IPS-20b (cell line): ENCODE measurements around the gene GNG5.
"Not testable (repeated sequence)": the region's sequence is repeated elsewhere in the genome, so short reads cannot be mapped to it uniquely, and the experiment has no call there.

Experiments
- H3K27ac ChIP-seq: one replicate; pipeline ENCODE4 v1.5.1; 2013; ENCODE audit warnings: low read length
- H3K27me3 ChIP-seq: 2 replicates; pipeline ENCODE4 v1.6.1; 2013; ENCODE audit warnings: mild to moderate bottlenecking, low read length, inconsistent platforms; ENCODE audit not compliant: insufficient read depth
- H3K36me3 ChIP-seq: 2 replicates; pipeline ENCODE4 v1.6.1; 2013; ENCODE audit warnings: low read depth, mild to moderate bottlenecking, inconsistent platforms, low read length, moderate library complexity; ENCODE audit not compliant: insufficient read depth
- H3K4me1 ChIP-seq: 2 replicates; pipeline ENCODE4 v1.6.1; 2013; ENCODE audit warnings: mild to moderate bottlenecking, control low read depth, inconsistent platforms, low read length, moderate library complexity; ENCODE audit not compliant: insufficient read depth
- H3K4me3 ChIP-seq: 2 replicates; pipeline ENCODE4 v1.5.1; 2013; ENCODE audit warnings: mild to moderate bottlenecking, low read length, inconsistent platforms
- H3K9ac ChIP-seq: 2 replicates; pipeline ENCODE4 v1.6.1; 2013; ENCODE audit warnings: low read depth, mild to moderate bottlenecking, inconsistent platforms, low read length, moderate library complexity
- H3K9me3 ChIP-seq: 2 replicates; pipeline ENCODE4 v1.6.1; 2013; ENCODE audit warnings: mild to moderate bottlenecking, low read depth, low read length, inconsistent platforms; ENCODE audit not compliant: insufficient read depth

The GNG5 gene

DNA sequence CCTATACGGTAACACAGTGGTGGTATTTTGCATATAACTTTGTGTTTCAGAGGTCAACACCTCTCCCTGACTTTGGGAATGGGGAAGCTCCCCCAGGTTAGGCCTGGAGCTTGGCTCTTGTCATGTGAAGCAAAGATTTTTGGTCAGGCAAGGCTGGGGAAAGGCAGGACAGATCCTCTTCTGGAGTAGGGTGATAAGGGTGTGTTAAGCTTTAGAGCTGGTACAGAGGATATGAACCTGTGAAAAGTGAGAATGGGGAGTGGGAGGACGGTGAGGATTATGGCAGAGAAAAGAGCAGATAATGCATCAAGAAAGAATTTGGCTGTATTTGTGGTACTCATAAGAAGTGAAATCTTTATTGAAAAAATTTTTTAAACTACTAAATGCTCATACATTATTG is 25.1 kb downstream of the GNG5 start:
- Histone ChIP-seq H3K4me3 (no peak overlapping the region), H3K9me3 (peaks cover 8% of the 10 kb centered on the region), H3K9ac (no peak overlapping the region), H3K36me3 (peaks cover 51% of the 10 kb centered on the region), H3K27me3 (peaks cover 23% of the 10 kb centered on the region), H3K4me1 (no peaks in the 10 kb centered on the region), H3K27ac (no peak overlapping the region)

DNA sequence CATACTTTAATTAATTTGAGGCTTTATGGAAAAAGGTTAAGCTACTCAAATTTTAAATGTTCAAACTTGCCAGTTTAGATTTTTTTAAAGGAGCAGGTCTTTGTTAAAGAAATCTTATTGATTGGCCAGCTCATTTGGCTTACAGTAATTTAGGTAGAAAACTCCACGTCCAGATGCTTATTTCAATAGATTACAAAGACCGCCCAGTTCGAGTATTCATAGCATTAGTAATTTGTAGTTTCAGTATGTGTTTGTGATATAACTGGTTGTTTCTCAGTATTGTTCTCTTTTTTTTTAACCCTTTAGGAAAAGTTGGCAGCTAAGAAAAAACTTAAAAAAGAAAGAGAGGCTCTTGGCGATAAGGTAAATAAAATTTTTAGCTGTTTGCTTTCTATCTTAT is 25.7 kb downstream of the GNG5 start:
- peaks cover 46% of the 10 kb centered on the region for H3K36me3 ChIP-seq
- H3K9ac ChIP-seq, result no peak overlapping the region
- H3K4me3 ChIP-seq, result peak overlapping the region; percentile 95

DNA sequence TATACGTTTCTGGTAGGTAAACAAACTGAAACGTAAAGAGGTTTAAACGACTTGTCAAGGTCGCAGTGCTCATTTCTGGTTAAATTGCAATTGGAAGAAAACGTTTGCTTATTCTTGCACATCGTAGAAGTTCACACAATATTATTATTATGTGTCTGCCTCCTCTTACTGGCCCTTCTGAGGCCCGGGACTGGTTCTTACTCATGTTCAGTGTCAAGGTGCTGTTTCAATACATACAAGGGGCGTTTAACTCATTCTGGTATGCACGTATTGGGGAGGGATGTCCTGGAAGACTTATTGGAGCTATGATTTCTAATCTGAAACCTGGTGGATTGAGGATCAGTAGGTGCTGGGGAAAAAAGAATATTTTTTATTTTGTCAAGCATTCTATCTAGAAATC is 26.4 kb downstream of the GNG5 start:
- Histone ChIP-seq H3K36me3 (peaks cover 40% of the 10 kb centered on the region), H3K27me3 (peaks cover 36% of the 10 kb centered on the region), H3K4me1 (no peaks in the 10 kb centered on the region), H3K9me3 (peaks cover 8% of the 10 kb centered on the region), H3K27ac (no peak overlapping the region), H3K4me3 (peak overlapping the region; percentile 95), H3K9ac (peak overlapping the region; percentile 81; the same call in 1 of the 2 replicates)

More for the DNA sequence above, 25.7 kb downstream of the GNG5 start:
- Histone ChIP-seq H3K4me1 (no peaks in the 10 kb centered on the region), H3K27me3 (peaks cover 29% of the 10 kb centered on the region), H3K27ac (no peak overlapping the region), H3K9me3 (peaks cover 8% of the 10 kb centered on the region)

DNA sequence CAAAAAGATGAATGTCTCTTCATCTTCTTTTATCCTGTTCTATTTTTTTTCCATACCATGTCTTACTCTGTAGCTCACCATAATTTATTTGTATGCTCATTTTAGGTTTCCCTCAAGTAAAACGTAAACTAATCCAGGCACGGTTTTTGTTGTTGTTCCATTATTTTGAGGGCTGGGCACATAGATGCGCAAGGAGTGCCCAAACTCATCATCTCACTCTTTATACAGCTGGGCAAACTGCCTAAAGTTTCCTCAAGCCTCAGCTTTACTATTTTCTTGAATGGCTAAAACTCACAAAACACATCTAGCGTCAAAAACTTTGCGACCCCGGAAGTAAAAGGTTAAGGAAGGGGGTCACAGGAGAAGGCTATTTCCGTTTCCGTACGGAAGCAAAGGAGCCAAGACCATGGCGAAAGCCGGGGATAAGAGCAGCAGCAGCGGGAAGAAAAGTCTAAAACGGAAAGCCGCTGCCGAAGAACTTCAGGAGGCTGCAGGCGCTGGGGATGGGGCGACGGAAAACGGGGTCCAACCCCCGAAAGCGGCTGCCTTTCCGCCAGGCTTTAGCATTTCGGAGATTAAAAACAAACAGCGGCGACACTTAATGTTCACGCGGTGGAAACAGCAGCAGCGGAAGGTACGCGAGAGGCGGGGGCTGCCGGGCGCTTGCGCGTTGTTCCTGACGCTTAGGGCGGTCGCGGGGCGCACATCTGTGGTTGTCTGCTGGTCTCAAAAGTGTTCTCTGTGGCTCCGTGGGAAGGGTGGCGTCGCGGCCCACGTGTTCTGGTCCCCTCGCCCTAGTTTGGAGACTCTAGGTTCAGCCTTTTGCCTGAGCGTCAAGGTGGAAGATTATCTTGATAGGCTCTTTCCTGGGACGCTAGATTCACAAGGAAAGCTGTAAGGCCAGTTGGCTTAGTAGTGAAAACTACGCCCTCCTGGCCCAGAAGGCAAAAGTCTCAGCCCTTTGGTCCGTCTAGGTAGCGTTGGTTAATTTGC is 27.2 kb downstream of the GNG5 start, which contains the start of gene RPF1:
Gene RPF1, plus strand, starts transcription at position 391 of the 993 bp plus-strand sequence. Its CDS starts 16 bp downstream, at position 407.
- H3K4me3 ChIP-seq, result peak within 1 kb of the TSS; percentile 95
- H3K9ac ChIP-seq, result peak within 1 kb of the TSS; percentile 81
- H3K36me3 ChIP-seq, result peaks cover 31% of the 10 kb centered on the region
- peaks cover 8% of the 10 kb centered on the region for H3K9me3 ChIP-seq
- H3K27me3 ChIP-seq, result peaks cover 44% of the 10 kb centered on the region
- peak within 1 kb of the TSS; percentile 23 for H3K27ac ChIP-seq
- no peaks in the 10 kb centered on the region for H3K4me1 ChIP-seq

DNA sequence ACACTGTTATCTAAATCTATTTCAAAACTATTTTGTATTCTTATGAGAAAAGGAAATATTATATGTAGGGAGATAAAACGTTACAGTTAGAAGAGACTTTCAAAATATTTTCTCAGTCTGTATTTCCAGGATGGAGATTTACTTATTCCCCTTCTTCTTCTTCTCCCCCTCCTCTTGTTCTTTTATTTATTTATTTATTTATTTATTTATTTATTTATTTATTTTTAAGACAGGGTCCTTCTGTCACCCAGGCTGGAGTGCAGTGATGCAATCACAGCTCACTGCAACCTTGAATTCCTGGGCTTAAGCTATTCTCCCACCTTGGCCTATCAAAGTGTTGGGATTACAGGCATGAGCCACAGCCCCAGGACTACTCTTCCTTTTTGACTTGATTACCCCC is 30.2 kb downstream of the GNG5 start:
- no peak overlapping the region for H3K9ac ChIP-seq
- peaks cover 8% of the 10 kb centered on the region for H3K9me3 ChIP-seq
- no peak overlapping the region for H3K27ac ChIP-seq
- peaks cover 2% of the 10 kb centered on the region for H3K36me3 ChIP-seq
- peaks cover 74% of the 10 kb centered on the region for H3K27me3 ChIP-seq
- no peak overlapping the region for H3K4me3 ChIP-seq
- H3K4me1 ChIP-seq, result no peaks in the 10 kb centered on the region

DNA sequence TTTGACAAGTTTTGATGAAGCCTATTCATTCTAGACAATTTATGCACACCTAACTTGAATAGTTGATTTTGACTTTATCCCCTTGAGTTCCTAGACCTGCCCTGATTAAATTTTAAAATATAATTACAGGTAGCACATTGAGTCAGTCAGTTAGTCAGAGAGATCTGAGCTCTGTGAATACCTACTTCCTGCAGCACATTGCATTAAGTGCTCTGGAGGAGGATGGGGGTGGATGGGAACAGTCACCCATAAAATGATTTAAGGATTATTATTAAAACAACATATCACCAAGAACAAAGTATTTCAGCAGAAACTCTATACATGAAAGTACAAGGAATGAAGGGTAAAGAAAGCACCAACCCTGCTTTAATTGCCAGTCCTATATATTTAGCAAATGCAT is 39.1 kb downstream of the GNG5 start:
- H3K36me3 ChIP-seq, result no peaks in the 10 kb centered on the region
- no peak overlapping the region for H3K27ac ChIP-seq
- no peaks in the 10 kb centered on the region for H3K4me1 ChIP-seq
- no peaks in the 10 kb centered on the region for H3K9me3 ChIP-seq
- H3K9ac ChIP-seq, result no peak overlapping the region
- H3K27me3 ChIP-seq, result peaks cover 78% of the 10 kb centered on the region
- H3K4me3 ChIP-seq, result no peak overlapping the region

DNA sequence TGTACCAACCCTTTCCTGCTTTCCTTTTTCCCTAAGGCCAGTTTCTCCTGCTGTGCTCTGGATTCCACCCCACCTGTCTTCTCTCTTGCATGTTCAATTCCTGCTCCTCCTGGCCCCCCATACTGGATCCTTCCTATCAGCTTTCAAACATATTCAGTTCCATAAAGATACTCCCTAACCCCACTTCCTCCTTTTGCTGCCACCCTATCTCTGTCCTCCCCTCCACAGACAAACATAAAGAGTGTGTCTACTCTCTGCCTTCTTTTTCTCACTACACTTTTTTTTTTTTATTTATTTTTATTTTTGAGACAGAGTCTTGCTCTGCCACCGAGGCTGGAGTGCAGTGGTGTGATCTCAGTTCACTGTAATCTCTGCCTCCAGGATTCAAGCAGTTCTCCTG is 44.3 kb downstream of the GNG5 start:
- no peaks in the 10 kb centered on the region for H3K9me3 ChIP-seq
- H3K36me3 ChIP-seq, result no peaks in the 10 kb centered on the region
- H3K9ac ChIP-seq, result no peak overlapping the region
- no peak overlapping the region for H3K27ac ChIP-seq
- H3K4me3 ChIP-seq, result no peak overlapping the region
- no peaks in the 10 kb centered on the region for H3K4me1 ChIP-seq
- H3K27me3 ChIP-seq, result peaks cover 36% of the 10 kb centered on the region

DNA sequence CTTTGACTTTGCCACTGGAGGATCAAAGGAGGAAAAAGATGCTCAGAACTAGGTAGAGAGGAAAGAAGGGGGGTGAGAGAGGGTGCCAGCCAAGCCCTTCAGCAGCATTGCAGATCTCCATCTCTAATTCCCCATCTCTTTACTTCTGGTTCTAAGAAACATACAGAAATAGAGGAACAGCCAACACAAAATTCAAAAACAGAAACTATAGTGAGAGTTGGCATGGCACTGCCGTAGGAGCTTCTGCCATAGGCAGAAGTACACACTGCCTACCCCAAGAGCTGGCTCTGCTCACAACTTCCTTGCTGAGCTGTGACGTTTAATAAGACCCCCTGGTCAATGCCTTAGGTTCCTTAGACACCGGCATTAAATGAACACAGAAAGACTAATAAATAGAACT is 53.9 kb downstream of the GNG5 start:
- Histone ChIP-seq H3K9me3 (no peaks in the 10 kb centered on the region), H3K27me3 (no peaks in the 10 kb centered on the region; the same call in 1 of the 2 replicates), H3K36me3 (no peaks in the 10 kb centered on the region), H3K4me3 (no peak overlapping the region), H3K4me1 (no peaks in the 10 kb centered on the region), H3K27ac (no peak overlapping the region), H3K9ac (no peak overlapping the region)

DNA sequence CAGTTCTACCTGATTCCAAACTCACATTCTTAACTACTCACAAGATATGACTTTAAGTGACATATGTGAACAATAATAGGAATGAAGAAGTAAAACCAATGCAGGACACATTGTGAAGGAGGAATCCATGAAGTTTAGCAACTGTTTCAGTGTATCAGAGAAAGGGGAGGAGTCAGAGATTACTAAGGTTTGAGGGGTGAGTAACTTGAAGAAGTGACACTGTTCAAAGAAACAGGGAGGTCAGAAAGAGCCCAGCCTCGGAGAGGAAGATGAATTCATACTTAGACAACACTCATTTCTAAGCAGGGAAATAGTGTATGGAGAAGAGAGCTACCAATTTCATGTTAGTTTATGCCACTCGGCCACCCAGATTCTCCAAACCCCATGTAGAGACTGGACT is 55.5 kb downstream of the GNG5 start:
- no peaks in the 10 kb centered on the region for H3K9me3 ChIP-seq
- H3K27ac ChIP-seq, result no peak overlapping the region
- no peak overlapping the region for H3K4me3 ChIP-seq

DNA sequence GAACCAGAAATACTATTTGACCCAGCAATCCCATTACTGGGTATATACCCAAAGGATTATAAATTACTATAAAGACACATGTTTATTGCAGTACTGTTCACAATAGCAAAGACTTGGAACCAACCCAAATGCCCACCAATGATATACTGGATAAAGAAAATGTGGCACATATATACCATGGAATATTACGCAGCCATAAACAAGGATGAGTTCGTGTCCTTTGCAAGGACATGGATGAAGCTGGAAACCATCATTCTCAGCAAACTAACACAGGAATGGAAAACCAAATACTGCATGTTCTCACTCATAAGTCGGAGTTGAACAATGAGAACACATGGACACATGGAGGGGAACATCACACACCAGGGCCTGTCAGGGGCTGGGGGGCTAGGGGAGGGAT is 57.7 kb downstream of the GNG5 start:
- not testable (repeated sequence) for H3K9ac ChIP-seq, H3K4me1 ChIP-seq, H3K27ac ChIP-seq, H3K36me3 ChIP-seq, H3K9me3 ChIP-seq, H3K4me3 ChIP-seq, H3K27me3 ChIP-seq

More for the DNA sequence above, 55.5 kb downstream of the GNG5 start:
- no peaks in the 10 kb centered on the region; the same call in 1 of the 2 replicates for H3K27me3 ChIP-seq
- no peak overlapping the region for H3K9ac ChIP-seq
- H3K36me3 ChIP-seq, result no peaks in the 10 kb centered on the region
- H3K4me1 ChIP-seq, result no peaks in the 10 kb centered on the region
